Measurements from ENCODE around the gene DOCK9. TPM values are rescaled to one million over a fixed set of nuclear protein-coding genes. Genes with fewer than 3 reads are reported as not detected.

DOCK9 gene
- total and polyA plus RNA-seq, 9 donors: 31.0 to 75.3 (median 45.4) TPM

- H3K27ac ChIP-seq: no peak overlapping the region
- no peak for TF ChIP-seq EP300 (IDR thresholded peaks at IDR 0.05)
- no peak for TF ChIP-seq CTCF (IDR thresholded peaks at IDR 0.05)
- TF ChIP-seq POLR2A (IDR thresholded peaks at IDR 0.05): no peak
- H3K36me3 ChIP-seq: no peaks in the 10 kb centered on the region
- no peak for DNase-seq
- intact Hi-C loops (cut with DNase I): no loop called here
- H3K9me3 ChIP-seq: no peaks in the 10 kb centered on the region
- H3K4me1 ChIP-seq (ENCODE audit: insufficient read depth): peaks cover 3% of the 10 kb centered on the region
- no peak overlapping the region for H3K4me3 ChIP-seq
- no peaks in the 10 kb centered on the region for H3K27me3 ChIP-seq
Observed at GRCh38 chr13:98912846-98913245, 65.0 kb downstream of the DOCK9 start.

- Histone ChIP-seq H3K4me1 (ENCODE audit: insufficient read depth) (peaks cover 3% of the 10 kb centered on the region), H3K27me3 (no peaks in the 10 kb centered on the region), H3K36me3 (no peaks in the 10 kb centered on the region), H3K27ac (no peak overlapping the region), H3K9me3 (no peaks in the 10 kb centered on the region), H3K4me3 (no peak overlapping the region)
- DNase-seq: no peak
- TF ChIP-seq EP300 (IDR thresholded peaks at IDR 0.05): peak; percentile 34
- TF ChIP-seq POLR2A (IDR thresholded peaks at IDR 0.05): no peak
- intact Hi-C loops (cut with DNase I): no loop called here
- WGBS, 3 donors: 50 to 54% (median 54%) methylated on average over 2 of the region's 2 CpGs
Observed at GRCh38 chr13:98910501-98910951, 67.3 kb downstream of the DOCK9 start.

GRCh38 chr13:98909016-98909415 is 68.8 kb downstream of the DOCK9 start:
- H3K4me3 ChIP-seq: no peak overlapping the region
- no peaks in the 10 kb centered on the region for H3K36me3 ChIP-seq
- no peak for DNase-seq
- intact Hi-C loops (cut with DNase I): no loop called here
- no peaks in the 10 kb centered on the region for H3K9me3 ChIP-seq
- H3K27me3 ChIP-seq: no peaks in the 10 kb centered on the region
- 90 to 98% (median 96%) methylated on average over 3 of the region's 3 CpGs for WGBS, 3 donors
- H3K4me1 ChIP-seq (ENCODE audit: insufficient read depth): peaks cover 3% of the 10 kb centered on the region
- H3K27ac ChIP-seq: no peak overlapping the region
- TF ChIP-seq EP300 (IDR thresholded peaks at IDR 0.05) (no peak), POLR2A (IDR thresholded peaks at IDR 0.05) (no peak), CTCF (IDR thresholded peaks at IDR 0.05) (no peak)

- no peak overlapping the region for H3K27ac ChIP-seq
- no peak for DNase-seq
- intact Hi-C loops (cut with DNase I): no loop called here
- H3K9me3 ChIP-seq: no peaks in the 10 kb centered on the region
- WGBS, 3 donors: 88 to 89% (median 88%) methylated on average over 8 of the region's 8 CpGs
- H3K27me3 ChIP-seq: no peaks in the 10 kb centered on the region
- no peaks in the 10 kb centered on the region for H3K4me1 ChIP-seq (ENCODE audit: insufficient read depth)
- TF ChIP-seq EP300 (IDR thresholded peaks at IDR 0.05) (no peak), POLR2A (IDR thresholded peaks at IDR 0.05) (no peak), CTCF (IDR thresholded peaks at IDR 0.05) (no peak)
- H3K36me3 ChIP-seq: no peaks in the 10 kb centered on the region
- no peak overlapping the region for H3K4me3 ChIP-seq
Observed at GRCh38 chr13:98906746-98907502, 70.9 kb downstream of the DOCK9 start.

GRCh38 chr13:98905199-98905598 is 72.7 kb downstream of the DOCK9 start:
- Histone ChIP-seq H3K9me3 (no peaks in the 10 kb centered on the region), H3K4me1 (ENCODE audit: insufficient read depth) (no peaks in the 10 kb centered on the region), H3K27ac (no peak overlapping the region), H3K27me3 (no peaks in the 10 kb centered on the region), H3K36me3 (no peaks in the 10 kb centered on the region), H3K4me3 (no peak overlapping the region)
- no peak for TF ChIP-seq EP300 (IDR thresholded peaks at IDR 0.05)
- TF ChIP-seq CTCF (IDR thresholded peaks at IDR 0.05): no peak
- TF ChIP-seq POLR2A (IDR thresholded peaks at IDR 0.05): no peak
- intact Hi-C loops (cut with DNase I): no loop called here
- no peak for DNase-seq
- 86 to 92% (median 88%) methylated on average over 2 of the region's 2 CpGs for WGBS, 3 donors

All from ovary (tissue), 9 donors.